ENCODE data around the gene PAX7. TPM values are rescaled to one million over a fixed set of nuclear protein-coding genes. Genes with fewer than 3 reads are reported as not detected.

The PAX7 gene
- total RNA-seq, 1 experiment from 2014 or later: not detected

DNA sequence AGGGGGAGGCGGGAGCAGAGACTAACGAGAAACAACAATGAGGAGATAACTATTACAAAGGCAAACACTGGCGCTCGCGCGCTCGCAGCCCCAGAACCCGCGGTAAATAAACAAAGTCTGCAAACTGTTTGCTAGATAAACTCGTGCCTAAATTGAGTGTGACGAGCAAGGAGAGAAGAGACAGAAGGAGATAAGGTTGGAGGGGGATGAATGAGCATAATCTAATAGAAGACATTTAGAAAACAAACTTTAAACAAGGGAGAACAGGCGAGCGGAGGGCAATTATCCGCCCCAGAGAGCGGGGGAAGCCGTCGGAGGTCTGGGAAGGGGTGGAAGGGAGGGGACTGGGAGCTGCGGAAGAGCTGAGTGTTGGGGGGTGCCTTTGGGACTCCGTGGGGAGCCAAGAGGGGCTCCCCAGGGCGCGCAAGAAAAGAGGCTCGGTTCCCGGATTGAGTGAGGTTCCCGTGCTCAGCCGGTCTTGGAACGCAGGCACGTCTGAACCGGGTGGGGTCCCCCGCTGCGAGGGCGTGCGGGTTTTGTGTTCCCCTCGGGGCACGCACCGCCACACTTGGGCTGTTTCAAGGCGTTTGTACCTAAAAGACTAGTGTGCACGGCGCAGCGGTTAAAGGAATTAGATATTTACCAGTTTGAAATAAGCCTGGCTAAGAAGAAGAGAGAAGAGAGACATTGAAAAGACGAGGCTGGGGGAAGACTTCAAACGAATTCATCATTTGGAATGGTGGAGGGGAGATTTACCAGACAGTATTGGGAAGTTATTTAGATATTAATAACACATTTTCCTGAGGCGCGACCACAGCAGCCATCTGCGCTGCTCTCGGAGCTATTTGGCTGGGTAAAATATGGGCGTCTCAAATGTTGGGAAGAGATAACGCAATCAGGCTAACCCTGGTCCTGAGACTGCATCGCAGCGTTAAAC, 10.6 kb downstream of the PAX7 start:
- Histone ChIP-seq H3K4me3 (no peak overlapping the region), H3K9me3 (replicated peaks) (no peaks in the 10 kb centered on the region), H3K27me3 (replicated peaks) (peaks cover 91% of the 10 kb centered on the region), H3K27ac (no peak overlapping the region), H3K36me3 (no peaks in the 10 kb centered on the region), H3K4me1 (replicated peaks) (no peaks in the 10 kb centered on the region)
- DNase-seq (ENCODE audit: low read depth in 1 of 2, low spot score in 2 of 2): no peak

DNA sequence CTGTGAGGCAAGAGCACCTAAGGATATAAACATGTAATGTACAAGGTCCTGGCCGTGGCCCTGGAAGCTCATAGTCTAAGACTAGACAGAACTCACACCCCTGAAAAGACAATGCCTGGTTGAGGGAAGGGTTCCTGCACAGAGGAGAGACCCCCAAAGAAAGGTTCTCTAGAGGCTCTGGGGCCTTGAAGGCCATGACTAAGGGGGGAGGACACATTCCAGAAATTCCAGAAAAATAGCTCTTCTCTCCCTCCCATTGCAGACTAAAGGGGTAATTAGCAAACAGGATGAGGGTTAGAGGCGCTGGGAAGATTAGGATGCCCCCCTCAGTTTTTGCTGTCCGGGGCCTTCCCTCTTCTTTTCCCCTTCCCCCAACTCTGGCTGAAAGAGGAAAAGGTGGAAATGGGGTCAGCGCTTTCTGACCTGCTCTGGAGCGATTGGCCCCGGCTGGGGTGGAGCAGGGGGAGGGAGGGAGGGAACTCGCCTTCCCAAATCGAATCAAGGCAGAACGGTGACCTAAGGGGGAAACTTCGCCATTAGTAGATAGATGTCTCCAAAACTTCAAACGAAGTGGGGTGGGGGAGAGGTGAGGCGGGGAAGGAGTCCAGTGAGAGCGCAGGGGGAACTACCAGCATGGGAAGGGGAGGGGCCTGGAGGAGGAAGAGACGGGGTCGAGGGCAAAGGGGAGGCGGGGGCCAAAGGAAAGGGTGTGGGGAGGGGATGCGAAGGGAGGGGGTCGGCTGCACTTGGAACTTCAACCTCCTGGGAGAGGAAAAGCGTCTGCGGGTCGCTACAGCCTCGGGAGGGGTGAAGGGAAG, 11.8 kb downstream of the PAX7 start:
- Histone ChIP-seq H3K27ac (no peak overlapping the region), H3K4me1 (replicated peaks) (no peaks in the 10 kb centered on the region), H3K27me3 (replicated peaks) (peaks cover 89% of the 10 kb centered on the region), H3K4me3 (no peak overlapping the region), H3K9me3 (replicated peaks) (no peaks in the 10 kb centered on the region), H3K36me3 (no peaks in the 10 kb centered on the region)
- no peak for DNase-seq (ENCODE audit: low read depth in 1 of 2, low spot score in 2 of 2)

GRCh38 chr1:18643154-18644012, 12.7 kb downstream of the PAX7 start:
- no peak for DNase-seq (ENCODE audit: low read depth in 1 of 2, low spot score in 2 of 2)
- Histone ChIP-seq H3K9me3 (replicated peaks) (no peaks in the 10 kb centered on the region), H3K27ac (no peak overlapping the region), H3K36me3 (no peaks in the 10 kb centered on the region), H3K4me3 (no peak overlapping the region), H3K4me1 (replicated peaks) (no peaks in the 10 kb centered on the region), H3K27me3 (replicated peaks) (peaks cover 87% of the 10 kb centered on the region)

DNA sequence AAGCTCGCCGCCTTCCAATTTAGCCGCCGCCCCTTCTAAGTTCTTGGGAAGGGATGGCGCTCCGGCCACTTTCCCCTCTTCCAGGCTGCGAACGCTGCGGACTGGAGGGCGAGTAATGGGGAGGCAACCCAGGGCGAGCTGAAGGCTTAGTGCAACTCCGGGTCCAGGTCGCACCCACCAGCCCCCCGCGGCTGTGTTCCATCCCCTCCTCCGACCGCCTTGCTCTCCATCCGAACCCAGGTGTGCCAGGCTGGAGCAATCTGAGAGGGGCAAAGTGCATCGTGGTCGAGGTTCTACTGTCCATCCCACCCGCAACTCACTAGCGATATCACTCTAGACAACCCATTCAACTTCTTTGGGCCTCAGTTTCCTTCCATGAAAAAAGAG, 13.4 kb downstream of the PAX7 start:
- DNase-seq (ENCODE audit: low read depth in 1 of 2, low spot score in 2 of 2): no peak
- no peaks in the 10 kb centered on the region for H3K36me3 ChIP-seq

GRCh38 chr1:18644446-18644845, 13.8 kb downstream of the PAX7 start:
- no peaks in the 10 kb centered on the region for H3K9me3 ChIP-seq (replicated peaks)
- no peaks in the 10 kb centered on the region for H3K4me1 ChIP-seq (replicated peaks)
- H3K27ac ChIP-seq: no peak overlapping the region
- DNase-seq (ENCODE audit: low read depth in 1 of 2, low spot score in 2 of 2): no peak
- H3K4me3 ChIP-seq: no peak overlapping the region
- H3K27me3 ChIP-seq (replicated peaks): peaks cover 86% of the 10 kb centered on the region
- H3K36me3 ChIP-seq: no peaks in the 10 kb centered on the region

More for the DNA sequence above, 13.4 kb downstream of the PAX7 start:
- Histone ChIP-seq H3K9me3 (replicated peaks) (no peaks in the 10 kb centered on the region), H3K27me3 (replicated peaks) (peaks cover 86% of the 10 kb centered on the region), H3K4me1 (replicated peaks) (no peaks in the 10 kb centered on the region), H3K27ac (no peak overlapping the region), H3K4me3 (no peak overlapping the region)

GRCh38 chr1:18644973-18645746, 14.5 kb downstream of the PAX7 start:
- Histone ChIP-seq H3K9me3 (replicated peaks) (no peaks in the 10 kb centered on the region), H3K4me3 (no peak overlapping the region), H3K27me3 (replicated peaks) (peaks cover 86% of the 10 kb centered on the region), H3K27ac (no peak overlapping the region), H3K4me1 (replicated peaks) (no peaks in the 10 kb centered on the region), H3K36me3 (no peaks in the 10 kb centered on the region)
- DNase-seq (ENCODE audit: low read depth in 1 of 2, low spot score in 2 of 2): no peak

- DNase-seq (ENCODE audit: low read depth in 1 of 2, low spot score in 2 of 2): no peak
Observed at GRCh38 chr1:18645747-18646090, 15.1 kb downstream of the PAX7 start.

DNA sequence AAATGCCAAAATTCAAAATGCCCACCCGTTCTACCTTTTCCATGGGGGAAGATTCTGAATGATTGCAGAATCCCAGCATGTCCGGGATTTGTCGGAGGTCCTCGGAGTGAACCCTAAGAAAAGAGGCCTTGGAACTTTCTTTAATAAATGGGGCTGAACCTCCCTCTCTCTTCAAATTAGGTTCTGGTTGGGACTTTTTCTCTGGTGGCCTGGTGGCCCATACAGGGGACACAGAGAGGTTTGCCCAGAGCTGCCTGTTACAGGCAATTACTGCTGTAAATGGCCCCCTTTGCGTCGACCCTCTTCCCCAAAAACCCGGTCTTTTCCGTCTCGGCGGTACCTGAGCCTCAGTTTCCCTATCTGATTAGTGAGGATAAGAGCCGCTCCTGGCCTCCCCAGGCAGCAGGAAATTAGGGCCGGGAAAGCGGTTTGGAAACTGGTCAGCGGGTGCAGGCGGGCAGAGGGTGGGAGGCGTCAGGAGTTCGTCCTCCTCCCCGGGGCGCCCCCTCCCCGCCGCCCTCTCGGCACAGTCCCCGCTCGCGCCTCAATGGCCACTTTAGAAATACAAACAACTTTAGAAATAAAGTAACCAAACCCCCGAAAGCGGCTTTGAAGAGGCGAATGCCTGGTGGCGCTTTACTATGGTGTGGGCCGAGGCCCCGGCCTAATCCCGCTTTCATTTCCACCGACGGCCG, 15.6 kb downstream of the PAX7 start:
- no peaks in the 10 kb centered on the region for H3K9me3 ChIP-seq (replicated peaks)
- peaks cover 87% of the 10 kb centered on the region for H3K27me3 ChIP-seq (replicated peaks)
- no peak overlapping the region for H3K27ac ChIP-seq
- no peaks in the 10 kb centered on the region for H3K4me1 ChIP-seq (replicated peaks)
- no peaks in the 10 kb centered on the region for H3K36me3 ChIP-seq
- H3K4me3 ChIP-seq: no peak overlapping the region
- DNase-seq (ENCODE audit: low read depth in 1 of 2, low spot score in 2 of 2): no peak

More at GRCh38 chr1:18645747-18646090, 15.1 kb downstream of the PAX7 start:
- no peaks in the 10 kb centered on the region for H3K36me3 ChIP-seq
- H3K9me3 ChIP-seq (replicated peaks): no peaks in the 10 kb centered on the region
- H3K4me3 ChIP-seq: no peak overlapping the region
- peaks cover 87% of the 10 kb centered on the region for H3K27me3 ChIP-seq (replicated peaks)
- no peak overlapping the region for H3K27ac ChIP-seq
- no peaks in the 10 kb centered on the region for H3K4me1 ChIP-seq (replicated peaks)

DNA sequence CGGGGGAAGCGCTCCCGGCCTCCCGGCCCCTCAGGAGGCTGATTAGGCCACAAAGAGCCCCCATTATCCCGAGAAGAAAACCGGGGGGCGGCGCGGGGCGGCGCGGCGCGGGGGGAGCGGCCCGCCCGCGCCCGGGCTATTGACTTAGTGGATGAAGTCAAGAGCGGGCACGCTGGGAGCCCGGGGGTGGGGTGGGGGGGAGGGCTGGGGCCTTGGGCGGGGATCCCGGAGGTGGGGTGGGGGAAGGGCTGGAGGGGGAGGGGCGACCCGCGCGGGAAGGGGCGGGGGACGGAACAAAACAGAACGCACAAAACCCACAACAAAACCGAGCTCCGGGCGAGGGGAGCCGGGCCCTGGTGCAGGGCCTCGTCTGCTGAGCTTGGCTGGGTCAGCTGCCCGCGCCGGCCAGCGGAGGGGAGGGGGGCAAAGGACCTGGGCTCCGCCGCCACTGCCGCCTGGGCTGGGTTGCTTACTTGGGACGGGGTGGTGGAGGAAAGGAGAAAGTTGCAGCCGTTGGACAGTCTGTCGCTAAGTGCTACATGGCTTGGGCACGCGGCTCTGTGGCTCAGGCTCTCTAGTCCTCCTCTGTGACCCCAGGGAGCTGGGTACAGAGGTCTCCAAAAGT, 16.3 kb downstream of the PAX7 start:
- peaks cover 85% of the 10 kb centered on the region for H3K27me3 ChIP-seq (replicated peaks)
- H3K9me3 ChIP-seq (replicated peaks): no peaks in the 10 kb centered on the region
- H3K4me1 ChIP-seq (replicated peaks): no peaks in the 10 kb centered on the region
- DNase-seq (ENCODE audit: low read depth in 1 of 2, low spot score in 2 of 2): no peak
- H3K4me3 ChIP-seq: no peak overlapping the region
- no peaks in the 10 kb centered on the region for H3K36me3 ChIP-seq
- no peak overlapping the region for H3K27ac ChIP-seq

DNA sequence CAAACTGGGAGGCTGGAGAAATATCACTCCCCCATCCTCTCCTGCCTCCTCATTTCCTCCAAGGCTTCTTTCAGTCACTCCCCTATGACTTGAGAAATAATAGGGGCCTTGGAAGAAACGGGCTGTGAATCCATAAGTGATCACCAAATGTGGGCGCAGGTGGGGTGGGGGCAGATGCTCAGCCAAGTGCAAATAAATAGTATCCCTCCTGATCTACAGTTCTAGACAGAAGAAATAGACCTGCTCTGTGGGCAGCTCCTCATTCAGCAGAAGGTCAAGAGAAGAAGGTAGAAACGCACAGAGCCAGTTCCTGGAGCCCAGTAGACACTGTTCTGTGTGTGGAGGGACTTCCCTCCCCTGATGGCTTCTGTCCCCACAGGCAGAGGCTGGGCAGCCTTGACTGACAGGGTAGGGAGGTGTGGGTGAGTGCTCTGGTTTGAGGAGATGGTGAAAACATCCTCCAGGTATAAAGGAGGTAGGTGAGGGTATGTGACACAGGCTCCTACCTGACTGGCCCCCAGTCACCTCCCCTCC, 17.1 kb downstream of the PAX7 start:
- Histone ChIP-seq H3K9me3 (replicated peaks) (no peaks in the 10 kb centered on the region), H3K27me3 (replicated peaks) (peaks cover 87% of the 10 kb centered on the region), H3K27ac (no peak overlapping the region), H3K4me1 (replicated peaks) (no peaks in the 10 kb centered on the region), H3K36me3 (no peaks in the 10 kb centered on the region), H3K4me3 (no peak overlapping the region)
- DNase-seq (ENCODE audit: low read depth in 1 of 2, low spot score in 2 of 2): no peak

GRCh38 chr1:18649693-18650370, 19.2 kb downstream of the PAX7 start:
- Histone ChIP-seq H3K36me3 (no peaks in the 10 kb centered on the region), H3K4me3 (no peak overlapping the region), H3K9me3 (replicated peaks) (no peaks in the 10 kb centered on the region), H3K27me3 (replicated peaks) (peaks cover 85% of the 10 kb centered on the region), H3K4me1 (replicated peaks) (no peaks in the 10 kb centered on the region), H3K27ac (no peak overlapping the region)
- no peak for DNase-seq (ENCODE audit: low read depth in 1 of 2, low spot score in 2 of 2)

Measured in SJSA1 (cell line).